Stimulated activated CD8-positive, alpha-beta memory T cell treated with anti-CD3 and anti-CD28 coated beads, Interleukin-4, amount 100 ng/mL, for 1 hour (primary cell): Measurements from ENCODE around the gene GPR27.

ENCODE experiments used
- DNase-seq, 2 donors: peaks; one replicate each; pipeline ENCODE4 v3.0.0-alpha.2; 2020; ENCODE audit warnings: low read depth in 2 of 2, low spot score in 1 of 2

Gene GPR27

DNA sequence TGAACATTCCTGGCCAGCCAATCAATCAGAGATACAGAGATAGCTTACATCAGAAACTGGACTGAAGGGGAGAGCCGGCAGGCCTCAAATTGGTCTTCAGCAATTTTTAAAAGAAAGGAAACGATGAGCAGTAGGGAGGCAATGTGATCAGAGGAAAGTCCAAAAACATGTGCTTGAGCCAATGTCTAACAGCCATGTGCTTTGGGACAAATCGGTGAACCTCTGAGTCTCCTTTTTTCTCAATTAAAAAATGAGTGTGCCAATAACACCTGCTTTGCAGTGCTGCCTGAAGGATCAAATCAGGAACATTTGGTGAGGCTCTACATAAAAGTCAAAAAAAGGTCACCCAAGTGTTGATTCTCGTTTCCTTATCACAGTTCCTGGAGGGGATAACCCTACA lies 21.0 kb upstream of the GPR27 start:
- no peak for DNase-seq

DNA sequence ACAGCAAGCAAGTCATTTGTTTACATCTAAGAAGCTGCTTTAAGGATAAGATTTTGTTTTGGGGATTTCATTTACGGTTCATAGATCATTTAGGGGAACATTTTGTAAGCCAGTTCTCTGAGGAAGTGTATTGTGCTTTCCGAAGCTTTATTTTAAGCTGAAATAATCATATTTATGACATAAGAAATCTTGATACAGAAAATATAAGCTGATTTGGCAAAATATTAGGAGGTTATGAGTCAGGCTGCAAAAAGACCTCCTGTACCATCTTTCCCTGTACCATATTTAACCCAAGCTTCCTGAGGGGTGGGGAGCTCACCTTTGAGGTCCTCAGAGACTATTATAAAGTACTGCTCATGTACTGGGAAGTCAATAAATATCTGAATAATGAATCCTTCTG lies 20.3 kb upstream of the GPR27 start:
- no peak for DNase-seq

DNA sequence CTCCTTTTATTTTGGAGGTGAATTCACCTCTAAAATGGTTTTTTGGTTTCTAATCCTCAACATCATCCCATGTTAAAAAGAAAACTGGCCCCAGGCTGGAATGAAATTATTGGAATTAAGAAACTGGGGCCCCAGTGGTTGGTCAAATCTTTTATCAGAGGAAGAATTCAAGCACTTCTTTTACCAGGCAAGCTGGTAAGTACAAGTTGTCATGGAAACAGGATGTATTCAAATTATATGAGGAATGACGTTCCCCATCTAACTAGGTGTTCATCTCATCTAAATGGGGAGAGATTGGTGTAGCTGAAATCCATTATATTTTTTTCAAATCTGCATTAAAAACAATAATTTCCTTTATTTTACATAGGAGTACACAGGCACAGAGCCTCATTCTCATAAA lies 18.8 kb upstream of the GPR27 start:
- DNase-seq: no peak

- DNase-seq: no peak
Measured at GRCh38 chr3:71742621-71743020, 11.0 kb upstream of the GPR27 start.

DNA sequence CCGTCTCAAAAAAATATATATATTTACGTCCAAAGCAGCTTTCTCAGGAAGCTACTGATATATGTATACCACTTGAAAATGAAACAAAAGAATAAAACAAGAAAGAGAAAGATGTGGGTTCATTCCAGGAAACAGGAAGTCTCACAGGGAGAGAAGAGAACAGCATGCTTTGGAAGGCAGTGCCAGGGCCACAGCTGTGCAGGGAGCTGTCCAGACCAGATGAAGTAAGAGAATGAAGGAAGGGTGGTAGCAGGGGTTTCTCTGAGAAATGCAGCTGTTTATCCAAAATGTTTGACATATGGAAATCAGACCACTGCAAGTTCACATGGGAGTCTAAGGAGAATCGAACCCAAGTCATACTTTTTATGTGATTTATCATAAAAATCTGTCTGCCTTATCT lies 8.9 kb upstream of the GPR27 start:
- no peak for DNase-seq

GRCh38 chr3:71751602-71752001 lies 2.1 kb upstream of the GPR27 start:
- DNase-seq: no peak

GRCh38 chr3:71752831-71753700 lies 589 bp upstream of the GPR27 start:
- no peak for DNase-seq

DNA sequence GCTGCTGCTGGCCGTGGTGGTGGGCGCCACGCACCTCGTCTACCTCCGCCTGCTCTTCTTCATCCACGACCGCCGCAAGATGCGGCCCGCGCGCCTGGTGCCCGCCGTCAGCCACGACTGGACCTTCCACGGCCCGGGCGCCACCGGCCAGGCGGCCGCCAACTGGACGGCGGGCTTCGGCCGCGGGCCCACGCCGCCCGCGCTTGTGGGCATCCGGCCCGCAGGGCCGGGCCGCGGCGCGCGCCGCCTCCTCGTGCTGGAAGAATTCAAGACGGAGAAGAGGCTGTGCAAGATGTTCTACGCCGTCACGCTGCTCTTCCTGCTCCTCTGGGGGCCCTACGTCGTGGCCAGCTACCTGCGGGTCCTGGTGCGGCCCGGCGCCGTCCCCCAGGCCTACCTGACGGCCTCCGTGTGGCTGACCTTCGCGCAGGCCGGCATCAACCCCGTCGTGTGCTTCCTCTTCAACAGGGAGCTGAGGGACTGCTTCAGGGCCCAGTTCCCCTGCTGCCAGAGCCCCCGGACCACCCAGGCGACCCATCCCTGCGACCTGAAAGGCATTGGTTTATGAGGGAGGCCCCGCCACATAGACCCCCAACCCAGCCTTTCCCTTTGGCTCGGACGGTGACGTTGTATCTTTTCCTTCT lies 1.1 kb downstream of the GPR27 start:
- DNase-seq: no peak

- DNase-seq: no peak
Measured at GRCh38 chr3:71758091-71758490, 4.4 kb downstream of the GPR27 start.

DNA sequence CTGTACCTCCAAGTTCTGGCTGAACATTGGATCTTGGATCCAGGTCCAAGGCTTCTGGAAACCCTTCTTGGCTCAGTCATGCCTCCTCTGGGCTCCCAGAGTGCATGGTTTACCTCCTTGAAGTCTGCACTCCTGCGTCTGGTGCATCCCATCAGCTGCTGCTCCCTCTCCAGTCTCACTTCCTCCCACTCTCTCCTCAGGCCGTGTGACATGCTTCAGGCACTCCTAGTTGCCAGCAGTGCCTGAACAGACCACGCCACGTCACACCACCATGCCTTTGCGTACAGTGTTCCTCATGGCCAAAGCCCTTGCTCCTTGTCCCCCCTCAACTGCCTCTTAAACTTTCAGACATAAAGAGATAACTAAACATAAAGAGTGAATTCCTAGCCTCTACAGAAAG lies 5.7 kb downstream of the GPR27 start:
- no peak for DNase-seq

GRCh38 chr3:71760140-71760539 lies 6.5 kb downstream of the GPR27 start:
- no peak for DNase-seq

DNA sequence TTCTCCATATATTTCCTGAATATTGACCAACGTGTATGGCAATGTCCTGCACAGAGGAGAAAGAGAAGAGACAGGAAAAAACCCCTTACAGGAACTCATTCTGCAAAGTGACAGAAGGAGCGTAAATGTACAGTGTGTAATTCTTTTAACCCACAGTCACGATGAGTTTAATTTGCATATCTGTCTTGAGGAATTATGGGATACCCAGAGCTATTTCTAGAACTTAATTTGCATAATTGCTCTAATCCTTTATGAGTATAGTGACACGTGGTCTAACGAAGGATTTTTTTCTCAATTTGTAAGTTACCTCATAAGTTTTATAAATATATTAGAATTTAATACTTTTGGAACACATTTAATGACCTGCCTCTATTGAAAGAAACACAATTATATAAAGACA lies 9.8 kb downstream of the GPR27 start:
- DNase-seq: no peak

- no peak for DNase-seq
Measured at GRCh38 chr3:71771126-71771525, 17.5 kb downstream of the GPR27 start.

DNA sequence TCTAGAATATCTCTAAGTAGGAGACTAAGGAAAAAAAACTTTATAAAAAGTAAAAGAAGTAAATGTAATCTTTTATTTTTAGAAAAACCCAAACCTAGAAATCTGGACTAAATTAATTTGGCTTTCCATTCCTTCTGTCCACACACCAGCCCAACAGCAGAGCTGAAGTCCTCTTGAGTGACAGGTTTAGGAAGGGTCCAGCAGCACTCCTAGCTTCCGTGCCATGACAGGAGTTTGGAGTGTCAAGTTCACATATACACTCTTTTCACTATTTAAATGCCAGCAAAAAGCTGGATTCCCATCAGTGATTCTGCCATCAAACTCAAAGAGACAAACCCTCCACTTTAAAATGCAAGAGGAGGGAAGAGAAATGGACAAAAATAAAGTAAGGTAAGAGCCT lies 18.2 kb downstream of the GPR27 start:
- DNase-seq: no peak

GRCh38 chr3:71776538-71776937 lies 22.9 kb downstream of the GPR27 start:
- no peak for DNase-seq

DNA sequence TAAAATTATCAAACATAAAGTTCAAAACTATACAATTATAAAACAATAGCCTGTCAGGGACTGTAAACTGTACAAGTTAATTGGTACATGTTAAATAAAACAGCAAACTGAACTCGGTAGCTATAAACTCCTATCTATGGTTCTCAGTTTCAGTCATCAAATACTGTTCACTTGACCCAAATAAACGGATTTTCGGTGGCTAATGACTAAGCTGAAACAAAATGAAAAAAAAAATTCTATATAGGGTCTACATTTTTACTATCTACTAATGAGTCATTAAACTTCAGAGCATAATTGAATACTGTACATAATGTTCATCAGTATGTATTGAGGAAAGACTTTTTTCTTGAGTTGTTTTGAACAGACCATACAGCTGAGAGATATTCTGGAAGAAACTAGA lies 24.7 kb downstream of the GPR27 start:
- DNase-seq: no peak

DNA sequence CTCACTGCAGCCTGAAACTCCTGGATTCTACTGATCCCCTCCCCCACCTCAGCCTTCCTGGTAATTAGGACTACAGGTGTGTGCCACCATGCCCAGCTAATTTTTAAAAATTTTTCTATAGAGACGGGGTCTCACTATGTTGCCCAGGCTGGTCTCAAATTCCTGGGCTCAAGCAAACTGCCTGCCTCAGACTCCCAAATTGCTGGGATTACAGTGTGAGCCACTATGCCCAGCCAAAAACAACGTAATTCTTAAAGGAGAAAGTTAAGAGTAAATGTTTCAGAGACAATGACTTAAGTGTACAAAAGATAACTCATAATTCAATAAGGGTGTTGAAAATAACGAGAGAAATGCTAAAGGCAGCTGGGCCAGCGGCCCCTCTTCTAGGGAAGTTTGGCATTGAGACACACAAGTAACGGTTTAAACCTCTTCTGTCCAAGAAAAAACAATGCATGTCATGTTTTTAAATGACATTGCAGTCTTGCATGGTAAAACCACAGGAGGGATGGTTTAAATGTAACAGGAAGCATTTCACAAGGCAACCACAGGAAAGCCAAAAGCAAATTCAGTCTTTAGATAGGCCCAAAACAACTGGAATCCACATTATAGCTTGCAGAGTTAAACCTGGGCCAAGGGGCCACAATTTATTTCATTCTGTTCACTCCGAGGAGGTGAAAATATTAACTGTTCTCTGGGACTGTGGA lies 26.2 kb downstream of the GPR27 start:
- no peak for DNase-seq

DNA sequence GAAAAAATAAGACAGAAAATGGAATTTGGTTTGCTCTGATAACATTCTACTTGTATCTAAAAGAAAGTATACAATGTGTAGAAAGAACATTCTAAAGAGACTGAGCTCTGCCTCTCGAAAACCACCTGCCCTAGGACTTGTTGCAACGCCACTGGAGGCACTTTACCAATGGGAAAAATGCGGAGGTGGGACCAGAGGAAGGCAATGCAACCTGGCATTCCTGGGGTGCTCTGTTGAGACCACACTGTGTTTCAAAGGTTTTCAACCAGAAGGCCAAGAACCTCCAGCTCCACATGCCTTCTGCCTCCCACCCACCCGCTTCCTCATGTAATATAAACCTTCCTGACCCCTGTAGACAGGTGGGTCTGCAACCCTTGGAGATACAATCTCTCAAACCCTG lies 26.8 kb downstream of the GPR27 start:
- DNase-seq: no peak

- DNase-seq: no peak
Measured at GRCh38 chr3:71783152-71783551, 29.5 kb downstream of the GPR27 start.

- no peak for DNase-seq
Measured at GRCh38 chr3:71784201-71784913, 30.7 kb downstream of the GPR27 start.

DNA sequence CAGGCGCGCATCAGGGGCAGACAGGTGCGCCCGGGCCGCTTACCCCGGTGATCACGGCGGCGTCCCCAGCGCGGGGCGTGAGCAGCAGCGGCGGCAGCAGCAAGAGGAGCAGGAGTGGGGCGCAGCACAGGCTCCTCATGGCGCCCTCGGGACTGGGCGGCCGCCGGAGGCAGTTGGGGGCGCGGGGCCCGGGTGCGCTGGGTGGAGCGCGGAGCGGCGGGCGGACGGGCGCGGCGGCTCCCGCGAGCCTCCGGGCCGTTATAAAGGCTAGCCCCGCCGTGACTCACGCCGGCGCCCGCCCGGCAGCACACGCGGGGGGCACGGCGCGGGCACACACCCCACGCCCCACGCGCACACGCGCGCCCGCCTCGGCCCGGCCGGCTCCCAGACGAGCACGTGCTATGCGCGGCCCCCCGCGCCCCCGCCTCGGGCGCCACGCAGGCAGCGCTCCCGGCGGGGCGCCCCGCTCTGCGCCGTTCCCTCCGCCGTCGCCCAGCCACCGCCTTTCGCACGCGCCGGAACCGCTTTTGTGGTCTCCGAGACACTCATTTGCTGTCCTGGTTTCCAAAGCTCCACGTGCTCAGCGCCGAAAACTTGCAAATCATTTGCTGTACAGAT lies 31.4 kb downstream of the GPR27 start, which contains the start of gene PROK2:
Gene PROK2, minus strand, starts transcription at position 235 of the 618 bp plus-strand sequence. Its CDS starts 96 bp downstream, at position 139.
- DNase-seq: no peak
